ENCODE data around the gene TMEM185B.
"Not testable (repeated sequence)": the region's sequence is repeated elsewhere in the genome, so short reads cannot be mapped to it uniquely, and the experiment has no call there.

TMEM185B gene

DNA sequence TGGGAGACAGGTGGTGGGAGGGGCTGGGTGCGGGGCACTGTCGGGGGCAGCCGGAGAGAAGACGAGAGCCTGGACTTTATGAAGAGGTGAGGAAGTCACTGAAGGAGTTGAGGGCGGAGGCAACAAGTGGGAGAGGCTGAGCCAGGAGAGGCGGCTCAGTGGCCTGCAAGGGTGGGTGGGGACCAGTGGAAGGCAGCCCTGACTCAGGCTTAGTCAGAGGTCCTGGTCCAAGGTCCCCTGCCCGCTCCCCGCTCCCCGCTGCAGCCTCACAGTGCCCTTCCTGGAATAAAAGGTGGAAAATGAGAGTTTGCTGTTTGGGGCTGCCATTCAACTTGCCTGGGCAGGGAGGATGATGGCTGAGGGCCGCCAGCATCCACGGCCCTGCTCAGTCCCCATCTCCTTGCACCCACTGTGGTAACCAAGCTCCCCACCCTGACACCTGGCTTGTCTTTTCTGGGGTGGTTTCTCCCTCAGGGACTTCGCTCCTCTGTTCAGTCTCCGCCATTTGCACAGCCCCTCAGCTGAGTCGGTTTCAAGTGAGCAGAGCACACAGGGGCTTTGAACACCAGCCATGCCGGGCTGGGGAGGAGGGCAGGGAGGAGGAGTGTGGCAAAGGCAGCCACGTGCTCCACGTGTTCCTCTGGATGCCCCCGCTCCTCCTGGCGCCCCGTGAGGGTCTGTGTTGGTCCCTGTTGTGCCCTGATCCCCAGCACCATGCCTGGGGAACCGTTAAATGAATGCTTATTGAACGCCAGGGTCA, 15.7 kb upstream of the TMEM185B start:
- DNase-seq (ENCODE audit: insufficient read length, low spot score): no peak
- no peak for FAIRE-seq
- no peak for TF ChIP-seq CTCF (IDR thresholded peaks at IDR 0.05; ENCODE audit: insufficient read depth, missing control alignments)

GRCh38 chr2:120237491-120237902, 14.3 kb upstream of the TMEM185B start:
- DNase-seq (ENCODE audit: insufficient read length, low spot score) (no peak), FAIRE-seq (no peak)
- no peak for TF ChIP-seq CTCF (IDR thresholded peaks at IDR 0.05; ENCODE audit: insufficient read depth, missing control alignments)

DNA sequence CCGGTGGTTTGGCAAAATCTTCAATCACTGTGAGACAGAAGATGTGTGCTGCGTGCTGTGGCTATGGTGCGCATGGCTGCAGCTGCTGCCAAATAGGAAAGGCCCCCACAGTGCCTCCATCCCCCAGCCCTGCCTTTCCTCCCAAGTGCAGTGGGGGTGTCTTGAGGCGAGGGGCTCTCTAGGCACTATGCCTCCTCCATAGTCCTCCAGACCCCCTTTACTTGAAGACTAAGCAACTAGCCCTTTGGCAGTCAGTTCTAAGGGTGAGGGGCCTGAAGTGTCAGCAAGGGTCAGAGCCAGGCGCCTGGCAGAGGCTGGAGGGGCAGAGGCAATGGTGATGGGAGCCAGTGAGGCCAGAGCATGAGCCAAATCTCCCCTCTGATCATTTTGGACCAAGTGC, 13.6 kb upstream of the TMEM185B start:
- no peak for FAIRE-seq
- TF ChIP-seq CTCF (IDR thresholded peaks at IDR 0.05; ENCODE audit: insufficient read depth, missing control alignments): no peak
- no peak for DNase-seq (ENCODE audit: insufficient read length, low spot score)

DNA sequence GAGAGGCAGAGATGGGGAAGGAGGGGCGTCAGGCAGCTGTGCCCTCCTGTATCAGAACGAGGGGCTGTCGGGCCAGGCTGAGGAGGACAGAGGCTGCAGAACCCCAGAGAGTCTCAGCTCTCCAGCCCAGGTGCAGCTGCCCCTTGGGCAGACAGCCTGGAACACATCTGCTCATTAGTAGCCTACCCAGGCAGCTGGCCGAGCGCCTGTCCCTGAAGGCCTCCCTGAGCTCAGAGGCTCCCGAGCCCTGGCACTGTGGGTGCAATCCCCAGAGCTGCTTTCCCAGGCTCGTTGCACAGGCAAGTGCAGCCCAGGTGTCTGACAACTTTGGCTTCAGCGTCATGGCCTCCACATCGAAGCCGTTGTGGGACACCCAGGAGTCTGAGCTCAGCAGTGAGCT, 13.1 kb upstream of the TMEM185B start:
- no peak for DNase-seq (ENCODE audit: insufficient read length, low spot score)
- no peak for TF ChIP-seq CTCF (IDR thresholded peaks at IDR 0.05; ENCODE audit: insufficient read depth, missing control alignments)
- FAIRE-seq: no peak

GRCh38 chr2:120235681-120236080, 12.5 kb upstream of the TMEM185B start:
- no peak for TF ChIP-seq CTCF (IDR thresholded peaks at IDR 0.05; ENCODE audit: insufficient read depth, missing control alignments)

DNA sequence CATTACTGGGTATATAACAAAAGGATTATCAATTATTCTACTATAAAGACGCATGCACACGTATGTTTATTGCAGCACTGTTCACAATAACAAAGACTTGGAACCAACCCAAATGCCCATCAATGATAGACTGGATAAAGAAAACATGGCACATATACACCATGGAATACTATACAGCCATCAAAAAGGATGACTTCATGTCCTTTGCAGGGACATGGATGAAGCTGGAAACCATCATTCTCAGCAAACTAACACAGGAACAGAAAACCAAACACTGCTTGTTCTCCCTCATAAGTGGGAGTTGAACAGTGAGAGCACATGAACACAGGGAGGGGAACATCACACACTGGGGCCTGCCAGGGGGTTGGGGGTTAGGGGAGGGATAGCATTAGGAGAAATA, 12.0 kb upstream of the TMEM185B start:
- DNase-seq (ENCODE audit: insufficient read length, low spot score); FAIRE-seq: not testable (repeated sequence)

More at GRCh38 chr2:120235681-120236080, 12.5 kb upstream of the TMEM185B start:
- DNase-seq (ENCODE audit: insufficient read length, low spot score) (no peak), FAIRE-seq (no peak)

GRCh38 chr2:120233292-120233691, 10.1 kb upstream of the TMEM185B start:
- TF ChIP-seq CTCF (IDR thresholded peaks at IDR 0.05; ENCODE audit: insufficient read depth, missing control alignments): no peak
- FAIRE-seq: no peak
- DNase-seq (ENCODE audit: insufficient read length, low spot score): no peak
